Nephron (organoid): Measurements from ENCODE around the gene LIPC.

Experiments used
- H3K27ac Mint-ChIP-seq, 3 experiments: 2 replicates each; pipeline ENCODE4 v1.8.0; 2020; ENCODE audit warnings: mixed read lengths in 3 of 3, mild to moderate bottlenecking in 2 of 3, moderate library complexity in 1 of 3
- H3K27me3 Mint-ChIP-seq: 2 replicates; pipeline ENCODE4 v1.8.0; 2021; ENCODE audit warnings: low read depth, mild to moderate bottlenecking, moderate library complexity, mixed read lengths
- H3K36me3 Mint-ChIP-seq: 2 replicates; pipeline ENCODE4 v1.8.0; 2020; ENCODE audit warnings: low read depth, mixed read lengths
- H3K4me1 Mint-ChIP-seq: 2 replicates; pipeline ENCODE4 v1.8.0; 2020; ENCODE audit warnings: mixed read lengths
- H3K4me3 Mint-ChIP-seq, 3 experiments: 2 replicates each; pipeline ENCODE4 v1.8.0; 2020; ENCODE audit warnings: mild to moderate bottlenecking in 3 of 3, mixed read lengths in 3 of 3, moderate library complexity in 2 of 3
- H3K9me3 Mint-ChIP-seq: 2 replicates; pipeline ENCODE4 v1.8.0; 2020; ENCODE audit warnings: mixed read lengths
- TF ChIP-seq, protein P1 (sequence below), 3 experiments: fragments of 200-600 bp; sonication (generic); IDR thresholded peaks; one replicate each; pipeline ENCODE4 v1.5.0; 2021; ENCODE audit warnings: antibody characterized with exemption in 3 of 3; ENCODE audit not compliant: unreplicated experiment in 3 of 3

The LIPC gene

GRCh38 chr15:58413253-58413652 is 18.5 kb upstream of the LIPC start:
- H3K9me3 Mint-ChIP-seq = no peaks in the 10 kb centered on the region
- no peaks in the 10 kb centered on the region for H3K4me1 Mint-ChIP-seq
- H3K27ac Mint-ChIP-seq = no peak overlapping the region
- no peak overlapping the region for H3K4me3 Mint-ChIP-seq
- peaks cover 4% of the 10 kb centered on the region for H3K27me3 Mint-ChIP-seq
- TF ChIP-seq, protein P1, sequence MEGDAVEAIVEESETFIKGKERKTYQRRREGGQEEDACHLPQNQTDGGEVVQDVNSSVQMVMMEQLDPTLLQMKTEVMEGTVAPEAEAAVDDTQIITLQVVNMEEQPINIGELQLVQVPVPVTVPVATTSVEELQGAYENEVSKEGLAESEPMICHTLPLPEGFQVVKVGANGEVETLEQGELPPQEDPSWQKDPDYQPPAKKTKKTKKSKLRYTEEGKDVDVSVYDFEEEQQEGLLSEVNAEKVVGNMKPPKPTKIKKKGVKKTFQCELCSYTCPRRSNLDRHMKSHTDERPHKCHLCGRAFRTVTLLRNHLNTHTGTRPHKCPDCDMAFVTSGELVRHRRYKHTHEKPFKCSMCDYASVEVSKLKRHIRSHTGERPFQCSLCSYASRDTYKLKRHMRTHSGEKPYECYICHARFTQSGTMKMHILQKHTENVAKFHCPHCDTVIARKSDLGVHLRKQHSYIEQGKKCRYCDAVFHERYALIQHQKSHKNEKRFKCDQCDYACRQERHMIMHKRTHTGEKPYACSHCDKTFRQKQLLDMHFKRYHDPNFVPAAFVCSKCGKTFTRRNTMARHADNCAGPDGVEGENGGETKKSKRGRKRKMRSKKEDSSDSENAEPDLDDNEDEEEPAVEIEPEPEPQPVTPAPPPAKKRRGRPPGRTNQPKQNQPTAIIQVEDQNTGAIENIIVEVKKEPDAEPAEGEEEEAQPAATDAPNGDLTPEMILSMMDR (IDR thresholded peaks at IDR 0.05; ENCODE audit: unreplicated experiment in 3 of 3) = no peak
- H3K36me3 Mint-ChIP-seq = no peaks in the 10 kb centered on the region

GRCh38 chr15:58415636-58416035 is 16.2 kb upstream of the LIPC start:
- TF ChIP-seq, protein P1 (IDR thresholded peaks at IDR 0.05; ENCODE audit: unreplicated experiment in 3 of 3) = no peak
- Mint-ChIP-seq H3K4me1 (no peaks in the 10 kb centered on the region), H3K27ac (no peak overlapping the region), H3K4me3 (no peak overlapping the region), H3K27me3 (peaks cover 8% of the 10 kb centered on the region), H3K9me3 (no peaks in the 10 kb centered on the region), H3K36me3 (no peaks in the 10 kb centered on the region)

DNA sequence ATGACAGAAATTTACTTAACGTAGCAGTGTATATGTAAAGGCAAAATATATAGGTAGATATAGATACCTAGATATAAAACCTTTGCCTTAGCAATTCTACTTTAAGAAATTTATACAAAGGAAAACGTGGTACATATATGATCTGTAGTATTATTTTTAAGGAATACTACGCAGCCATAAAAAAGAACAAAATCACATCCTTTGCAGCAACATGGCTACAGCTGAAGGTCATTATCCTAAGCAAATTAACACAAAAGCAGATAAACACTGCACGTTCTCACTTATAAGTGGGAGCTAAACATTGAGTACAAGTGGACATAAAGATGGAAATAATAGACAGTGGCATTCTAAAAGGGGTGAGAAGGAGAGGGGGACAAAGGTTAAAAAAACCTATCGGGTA is 14.8 kb upstream of the LIPC start:
- Mint-ChIP-seq H3K4me3 (no peak overlapping the region), H3K36me3 (no peaks in the 10 kb centered on the region), H3K27ac (no peak overlapping the region), H3K9me3 (no peaks in the 10 kb centered on the region), H3K27me3 (peaks cover 8% of the 10 kb centered on the region), H3K4me1 (no peaks in the 10 kb centered on the region)
- TF ChIP-seq, protein P1 (IDR thresholded peaks at IDR 0.05; ENCODE audit: unreplicated experiment in 3 of 3) = no peak

GRCh38 chr15:58418135-58418534 is 13.7 kb upstream of the LIPC start:
- Mint-ChIP-seq H3K4me3 (no peak overlapping the region), H3K4me1 (no peaks in the 10 kb centered on the region)
- TF ChIP-seq, protein P1 (IDR thresholded peaks at IDR 0.05; ENCODE audit: unreplicated experiment in 3 of 3) = no peak

GRCh38 chr15:58419803-58420524 is 11.8 kb upstream of the LIPC start:
- H3K4me3 Mint-ChIP-seq = no peak overlapping the region
- no peaks in the 10 kb centered on the region for H3K36me3 Mint-ChIP-seq
- no peaks in the 10 kb centered on the region for H3K9me3 Mint-ChIP-seq
- peaks cover 13% of the 10 kb centered on the region for H3K27me3 Mint-ChIP-seq
- no peaks in the 10 kb centered on the region for H3K4me1 Mint-ChIP-seq
- H3K27ac Mint-ChIP-seq = no peak overlapping the region
- TF ChIP-seq, protein P1 (IDR thresholded peaks at IDR 0.05; ENCODE audit: unreplicated experiment in 3 of 3) = no peak

More at GRCh38 chr15:58418135-58418534, 13.7 kb upstream of the LIPC start:
- Mint-ChIP-seq H3K9me3 (no peaks in the 10 kb centered on the region), H3K36me3 (no peaks in the 10 kb centered on the region), H3K27me3 (peaks cover 11% of the 10 kb centered on the region), H3K27ac (no peak overlapping the region)

- H3K27ac Mint-ChIP-seq = no peak overlapping the region
- no peak overlapping the region for H3K4me3 Mint-ChIP-seq
- H3K27me3 Mint-ChIP-seq = peaks cover 13% of the 10 kb centered on the region
- no peaks in the 10 kb centered on the region for H3K36me3 Mint-ChIP-seq
- H3K9me3 Mint-ChIP-seq = no peaks in the 10 kb centered on the region
- TF ChIP-seq, protein P1 (IDR thresholded peaks at IDR 0.05; ENCODE audit: unreplicated experiment in 3 of 3) = no peak
- H3K4me1 Mint-ChIP-seq = peaks cover 4% of the 10 kb centered on the region
Measured at GRCh38 chr15:58420579-58421043, 11.2 kb upstream of the LIPC start.
